Suprapubic skin (tissue), 3 donors: ENCODE results near the gene TMEM131L.

ENCODE experiments used
- EP300 ChIP-seq: sonication (generic); formaldehyde crosslinking; IDR thresholded peaks from one replicate; pipeline ENCODE4 v1.6.1; 2017; ENCODE audit warnings: antibody characterized with exemption
- POLR2A ChIP-seq, 2 donors: fragments of 450-650 bp; IDR thresholded peaks; one replicate each; pipeline ENCODE4 v1.6.1; 2017; ENCODE audit warnings: antibody characterized with exemption in 2 of 2, mild to moderate bottlenecking in 2 of 2, moderate library complexity in 2 of 2
- TF ChIP-seq, protein P1 (sequence below), 2 donors: fragments of 200-600 bp in 1 of 2; fragments of 450-650 bp in 1 of 2; sonication (generic) in 1 of 2; IDR thresholded peaks; one replicate each; pipeline ENCODE4 v1.5.1; 2016 to 2019; ENCODE audit warnings: antibody characterized with exemption in 2 of 2, mild to moderate bottlenecking in 1 of 2, moderate library complexity in 1 of 2

DNA sequence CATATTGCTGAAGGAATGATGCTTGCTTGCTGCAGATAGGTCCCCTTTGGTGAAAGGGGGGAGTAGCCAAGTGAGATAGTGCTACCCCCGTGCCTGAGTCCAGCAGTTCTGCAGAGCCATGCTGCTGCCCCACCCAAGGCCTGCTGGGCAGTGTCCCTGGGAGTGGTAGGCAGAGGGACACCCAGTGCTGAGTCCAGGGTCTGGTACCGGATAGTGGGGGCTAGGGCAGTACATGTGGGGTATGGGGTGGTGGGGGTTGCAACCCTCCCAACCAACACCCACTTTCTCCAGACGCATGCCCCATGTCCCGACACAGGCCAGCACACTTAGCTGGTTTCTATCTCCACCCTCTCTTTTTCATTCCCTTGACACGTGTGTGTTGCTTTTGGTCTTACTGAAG lies 155.9 kb downstream of the TMEM131L start:
- TF ChIP-seq, protein P1, sequence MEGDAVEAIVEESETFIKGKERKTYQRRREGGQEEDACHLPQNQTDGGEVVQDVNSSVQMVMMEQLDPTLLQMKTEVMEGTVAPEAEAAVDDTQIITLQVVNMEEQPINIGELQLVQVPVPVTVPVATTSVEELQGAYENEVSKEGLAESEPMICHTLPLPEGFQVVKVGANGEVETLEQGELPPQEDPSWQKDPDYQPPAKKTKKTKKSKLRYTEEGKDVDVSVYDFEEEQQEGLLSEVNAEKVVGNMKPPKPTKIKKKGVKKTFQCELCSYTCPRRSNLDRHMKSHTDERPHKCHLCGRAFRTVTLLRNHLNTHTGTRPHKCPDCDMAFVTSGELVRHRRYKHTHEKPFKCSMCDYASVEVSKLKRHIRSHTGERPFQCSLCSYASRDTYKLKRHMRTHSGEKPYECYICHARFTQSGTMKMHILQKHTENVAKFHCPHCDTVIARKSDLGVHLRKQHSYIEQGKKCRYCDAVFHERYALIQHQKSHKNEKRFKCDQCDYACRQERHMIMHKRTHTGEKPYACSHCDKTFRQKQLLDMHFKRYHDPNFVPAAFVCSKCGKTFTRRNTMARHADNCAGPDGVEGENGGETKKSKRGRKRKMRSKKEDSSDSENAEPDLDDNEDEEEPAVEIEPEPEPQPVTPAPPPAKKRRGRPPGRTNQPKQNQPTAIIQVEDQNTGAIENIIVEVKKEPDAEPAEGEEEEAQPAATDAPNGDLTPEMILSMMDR (IDR thresholded peaks at IDR 0.05) = no peak
- TF ChIP-seq POLR2A (IDR thresholded peaks at IDR 0.05) (no peak), EP300 (no peak)
